Esophagus squamous epithelium (tissue), 5 donors: ENCODE measurements around the gene ICAM4. TPM values are rescaled to one million over a fixed set of nuclear protein-coding genes. Genes with fewer than 3 reads are reported as not detected.

ENCODE experiments used
- DNase-seq: peaks from one replicate; lab custom pipeline; 2025; lab: John Stamatoyannopoulos, UW
- H3K27ac ChIP-seq, 4 donors: fragments of 200-600 bp; sonication (generic); one replicate each; pipeline ENCODE4 v1.5.1; 2016 to 2019; ENCODE audit warnings: mild to moderate bottlenecking in 1 of 4
- H3K27me3 ChIP-seq, 4 donors: fragments of 200-600 bp; sonication (generic); 1 replicate in 3 of 4; 2 replicates in 1 of 4; pipeline versions ENCODE4 v1.5.1 to v1.6.0; 2017 to 2021; ENCODE audit warnings: antibody characterized with exemption in 1 of 4
- H3K36me3 ChIP-seq, 3 donors: fragments of 200-600 bp; sonication (generic); one replicate each; pipeline ENCODE4 v1.5.1; 2016 to 2019
- H3K4me1 ChIP-seq, 3 donors: fragments of 200-600 bp; sonication (generic); one replicate each; pipeline ENCODE4 v1.5.1; 2017 to 2019
- H3K4me3 ChIP-seq, 4 donors: fragments of 200-600 bp; sonication (generic); 1 replicate in 3 of 4; 2 replicates in 1 of 4; pipeline ENCODE4 v1.5.1; 2016 to 2019; ENCODE audit warnings: mild to moderate bottlenecking in 2 of 4, moderate library complexity in 1 of 4
- H3K9me3 ChIP-seq, 3 donors: fragments of 200-600 bp; sonication (generic); one replicate each; pipeline ENCODE4 v1.5.1; 2016 to 2019
- POLR2A ChIP-seq, 4 donors: fragments of 450-650 bp; IDR thresholded peaks; one replicate each; pipeline ENCODE4 v1.6.1; 2017; ENCODE audit warnings: antibody characterized with exemption in 4 of 4, mild to moderate bottlenecking in 4 of 4, moderate library complexity in 3 of 4
- WGBS, 2 donors: methylation state at CpG; one replicate each; pipeline ENCODE4 v1.1.5; 2018; 5-methylcytosine and 5-hydroxymethylcytosine counted together
- intact Hi-C: fragments of 100-400 bp; cut with DNase I; formaldehyde crosslinking; loops from one replicate; pipeline ENCODE4 v1.15.0; 2022
- total RNA-seq, 4 donors: library from RNA; depleted of rRNA; stranded (reverse); fragments of >200 nt; gene quantifications; one replicate each; pipeline ENCODE4 v1.1.0, GENCODE V29; 2016
- TF ChIP-seq, protein P1 (sequence below), 6 experiments: fragments of 450-650 bp in 4 of 6; fragments of 200-600 bp in 2 of 6; sonication (generic) in 2 of 6; IDR thresholded peaks; one replicate each; pipeline ENCODE4 v1.5.1; 2016 to 2019; ENCODE audit warnings: antibody characterized with exemption in 6 of 6, mild to moderate bottlenecking in 4 of 6, moderate library complexity in 4 of 6
- donor health status: DM: yes; HTN: yes; CAD: no.

ICAM4 gene
- total RNA-seq, 4 donors from 2014 or later, result 0.29 to 0.76 TPM; not detected in 2

DNA sequence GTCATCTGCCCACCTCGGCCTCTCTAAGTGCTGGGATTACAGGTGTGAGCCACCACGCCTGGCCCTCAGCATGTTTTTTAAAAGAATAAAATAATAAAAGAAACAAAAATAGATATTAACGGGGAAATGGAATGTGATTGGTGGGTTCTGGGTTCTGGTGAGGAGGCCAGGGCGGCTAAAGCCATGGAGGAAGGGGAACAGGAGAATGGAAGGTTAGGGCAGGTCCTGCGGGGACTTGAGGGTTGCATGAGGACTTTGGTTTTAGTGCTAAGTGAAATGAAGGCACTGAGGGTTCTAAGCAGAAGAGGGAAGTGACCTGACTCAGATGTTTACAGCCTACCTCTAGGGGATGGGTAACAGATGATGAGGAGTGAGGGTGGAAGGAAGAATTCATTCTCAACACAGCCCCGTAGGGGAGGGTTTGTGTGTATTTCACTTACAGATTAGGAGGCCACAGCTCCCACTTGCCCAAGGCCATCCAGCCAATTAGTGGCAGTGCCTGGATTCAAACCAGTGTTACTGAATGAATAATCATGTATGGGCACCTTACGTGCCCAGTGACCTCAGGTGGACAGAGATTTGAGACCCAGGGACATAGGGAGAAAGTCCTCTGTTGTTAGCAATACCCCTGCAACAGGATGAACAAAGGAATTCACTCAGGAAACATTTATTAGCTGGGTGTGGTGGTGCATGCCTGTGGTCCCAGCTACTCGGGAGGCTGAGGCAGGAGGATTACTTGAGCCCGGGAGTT, 41.4 kb upstream of the ICAM4 start:
- Histone ChIP-seq H3K9me3 (no peaks in the 10 kb centered on the region), H3K4me1 (peaks cover 0 to 6% (median 0%) of the 10 kb centered on the region in 3 donors), H3K27ac (no peak overlapping the region), H3K36me3 (no peaks in the 10 kb centered on the region), H3K4me3 (no peak overlapping the region), H3K27me3 (no peaks in the 10 kb centered on the region)
- intact Hi-C loops, result no loop called here
- 73 to 75% methylated on average over 8 to 9 of the region's 9 CpGs for WGBS, 2 donors
- TF ChIP-seq, protein P1, sequence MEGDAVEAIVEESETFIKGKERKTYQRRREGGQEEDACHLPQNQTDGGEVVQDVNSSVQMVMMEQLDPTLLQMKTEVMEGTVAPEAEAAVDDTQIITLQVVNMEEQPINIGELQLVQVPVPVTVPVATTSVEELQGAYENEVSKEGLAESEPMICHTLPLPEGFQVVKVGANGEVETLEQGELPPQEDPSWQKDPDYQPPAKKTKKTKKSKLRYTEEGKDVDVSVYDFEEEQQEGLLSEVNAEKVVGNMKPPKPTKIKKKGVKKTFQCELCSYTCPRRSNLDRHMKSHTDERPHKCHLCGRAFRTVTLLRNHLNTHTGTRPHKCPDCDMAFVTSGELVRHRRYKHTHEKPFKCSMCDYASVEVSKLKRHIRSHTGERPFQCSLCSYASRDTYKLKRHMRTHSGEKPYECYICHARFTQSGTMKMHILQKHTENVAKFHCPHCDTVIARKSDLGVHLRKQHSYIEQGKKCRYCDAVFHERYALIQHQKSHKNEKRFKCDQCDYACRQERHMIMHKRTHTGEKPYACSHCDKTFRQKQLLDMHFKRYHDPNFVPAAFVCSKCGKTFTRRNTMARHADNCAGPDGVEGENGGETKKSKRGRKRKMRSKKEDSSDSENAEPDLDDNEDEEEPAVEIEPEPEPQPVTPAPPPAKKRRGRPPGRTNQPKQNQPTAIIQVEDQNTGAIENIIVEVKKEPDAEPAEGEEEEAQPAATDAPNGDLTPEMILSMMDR (IDR thresholded peaks at IDR 0.05), result no peak
- TF ChIP-seq POLR2A (IDR thresholded peaks at IDR 0.05), result no peak
- DNase-seq, result no peak

GRCh38 chr19:10246511-10246910, 40.2 kb upstream of the ICAM4 start:
- Histone ChIP-seq H3K27ac (no peak overlapping the region), H3K4me3 (no peak overlapping the region), H3K36me3 (no peaks in the 10 kb centered on the region), H3K9me3 (no peaks in the 10 kb centered on the region), H3K4me1 (peaks cover 0 to 16% (median 0%) of the 10 kb centered on the region in 3 donors), H3K27me3 (no peaks in the 10 kb centered on the region)
- no peak for DNase-seq
- WGBS, 2 donors, result 73 to 75% methylated on average over 6 of the region's 6 CpGs
- TF ChIP-seq, protein P1 (IDR thresholded peaks at IDR 0.05), result no peak
- no peak for TF ChIP-seq POLR2A (IDR thresholded peaks at IDR 0.05)
- intact Hi-C loops, result no loop called here

- Histone ChIP-seq H3K4me1 (peaks cover 0 to 39% (median 7%) of the 10 kb centered on the region in 3 donors), H3K27ac (peak within 1 kb of the TSS; percentile 83 to 93 (median 92)), H3K27me3 (no peaks in the 10 kb centered on the region), H3K36me3 (peaks cover 0 to 37% (median 26%) of the 10 kb centered on the region in 3 donors), H3K9me3 (no peaks in the 10 kb centered on the region), H3K4me3 (peak within 1 kb of the TSS; percentile 54 to 83 (median 80))
- TF ChIP-seq POLR2A (IDR thresholded peaks at IDR 0.05), result peak in 3 of 4 donors; percentile 34 to 60 (median 50)
- TF ChIP-seq, protein P1 (IDR thresholded peaks at IDR 0.05), result peak in 3 of 6 experiments; percentile 18 to 30 (median 30)
- intact Hi-C loops, result loop anchor here (5.0 to 10.0 kb wide), 2 partner anchors 137 to 320 kb away; partner anchors contain the start of genes EIF3G and P2RY11
- peak; percentile 86 for DNase-seq
- WGBS, 2 donors, result 0 to 2% methylated on average over 7 to 11 of the region's 77 CpGs
Measured at GRCh38 chr19:10251792-10252694, 34.7 kb upstream of the ICAM4 start, which contains the start of gene MRPL4. Gene MRPL4, plus strand, starts transcription at chr19:10252214. Its CDS starts 40 bp downstream, at chr19:10252254.

- TF ChIP-seq, protein P1 (IDR thresholded peaks at IDR 0.05), result no peak
- TF ChIP-seq POLR2A (IDR thresholded peaks at IDR 0.05), result no peak
- H3K4me3 ChIP-seq, result peak overlapping the region; percentile 54 to 83 (median 80)
- H3K36me3 ChIP-seq, result peaks cover 2 to 44% (median 28%) of the 10 kb centered on the region in 3 donors
- H3K4me1 ChIP-seq, result peaks cover 0 to 39% (median 7%) of the 10 kb centered on the region in 3 donors
- H3K9me3 ChIP-seq, result no peaks in the 10 kb centered on the region
- H3K27ac ChIP-seq, result peak overlapping the region in 3 of 4 donors; percentile 83 to 93 (median 93)
- WGBS, 2 donors, result 31 to 41% methylated on average over 4 to 5 of the region's 8 CpGs
- DNase-seq, result no peak
- no peaks in the 10 kb centered on the region for H3K27me3 ChIP-seq
- intact Hi-C loops, result loop anchor here (5.0 to 10.0 kb wide), 2 partner anchors 138 to 320 kb away; partner anchors contain the start of genes EIF3G and P2RY11
Measured at GRCh38 chr19:10252707-10253106, 34.0 kb upstream of the ICAM4 start.
